Measurements from ENCODE around the gene PLVAP.

DNA sequence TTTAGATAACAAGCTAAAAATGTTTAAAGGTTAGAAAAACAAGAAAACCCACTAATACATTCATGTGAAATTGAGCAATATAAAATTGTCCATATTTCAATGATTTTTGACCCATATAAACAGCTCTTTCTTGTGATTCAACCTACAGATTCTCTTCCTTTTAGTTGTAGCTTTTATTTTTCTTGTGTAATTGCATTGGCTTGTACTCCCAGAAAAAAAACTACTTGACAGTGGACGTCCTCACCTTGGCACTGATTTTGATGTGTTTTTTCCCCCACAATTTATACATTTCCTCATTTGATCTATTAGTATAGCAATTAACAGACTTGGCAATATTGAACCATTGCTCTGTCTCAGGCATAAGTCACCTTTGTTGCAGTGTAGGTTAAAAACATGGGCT, 12.1 kb upstream of the PLVAP start:
- TF ChIP-seq, protein P1, sequence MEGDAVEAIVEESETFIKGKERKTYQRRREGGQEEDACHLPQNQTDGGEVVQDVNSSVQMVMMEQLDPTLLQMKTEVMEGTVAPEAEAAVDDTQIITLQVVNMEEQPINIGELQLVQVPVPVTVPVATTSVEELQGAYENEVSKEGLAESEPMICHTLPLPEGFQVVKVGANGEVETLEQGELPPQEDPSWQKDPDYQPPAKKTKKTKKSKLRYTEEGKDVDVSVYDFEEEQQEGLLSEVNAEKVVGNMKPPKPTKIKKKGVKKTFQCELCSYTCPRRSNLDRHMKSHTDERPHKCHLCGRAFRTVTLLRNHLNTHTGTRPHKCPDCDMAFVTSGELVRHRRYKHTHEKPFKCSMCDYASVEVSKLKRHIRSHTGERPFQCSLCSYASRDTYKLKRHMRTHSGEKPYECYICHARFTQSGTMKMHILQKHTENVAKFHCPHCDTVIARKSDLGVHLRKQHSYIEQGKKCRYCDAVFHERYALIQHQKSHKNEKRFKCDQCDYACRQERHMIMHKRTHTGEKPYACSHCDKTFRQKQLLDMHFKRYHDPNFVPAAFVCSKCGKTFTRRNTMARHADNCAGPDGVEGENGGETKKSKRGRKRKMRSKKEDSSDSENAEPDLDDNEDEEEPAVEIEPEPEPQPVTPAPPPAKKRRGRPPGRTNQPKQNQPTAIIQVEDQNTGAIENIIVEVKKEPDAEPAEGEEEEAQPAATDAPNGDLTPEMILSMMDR (IDR thresholded peaks at IDR 0.05) = no peak
- TF ChIP-seq POLR2A (IDR thresholded peaks at IDR 0.05) = no peak
